ENCODE measurements around the gene GTF3C1. TPM values are rescaled to one million over a fixed set of nuclear protein-coding genes. Genes with fewer than 3 reads are reported as not detected.
"Not testable (repeated sequence)": the region's sequence is repeated elsewhere in the genome, so short reads cannot be mapped to it uniquely, and the experiment has no call there.

The GTF3C1 gene
- total RNA-seq, 6 donors from 2014 or later = 58.3 to 138 (median 73.3) TPM

DNA sequence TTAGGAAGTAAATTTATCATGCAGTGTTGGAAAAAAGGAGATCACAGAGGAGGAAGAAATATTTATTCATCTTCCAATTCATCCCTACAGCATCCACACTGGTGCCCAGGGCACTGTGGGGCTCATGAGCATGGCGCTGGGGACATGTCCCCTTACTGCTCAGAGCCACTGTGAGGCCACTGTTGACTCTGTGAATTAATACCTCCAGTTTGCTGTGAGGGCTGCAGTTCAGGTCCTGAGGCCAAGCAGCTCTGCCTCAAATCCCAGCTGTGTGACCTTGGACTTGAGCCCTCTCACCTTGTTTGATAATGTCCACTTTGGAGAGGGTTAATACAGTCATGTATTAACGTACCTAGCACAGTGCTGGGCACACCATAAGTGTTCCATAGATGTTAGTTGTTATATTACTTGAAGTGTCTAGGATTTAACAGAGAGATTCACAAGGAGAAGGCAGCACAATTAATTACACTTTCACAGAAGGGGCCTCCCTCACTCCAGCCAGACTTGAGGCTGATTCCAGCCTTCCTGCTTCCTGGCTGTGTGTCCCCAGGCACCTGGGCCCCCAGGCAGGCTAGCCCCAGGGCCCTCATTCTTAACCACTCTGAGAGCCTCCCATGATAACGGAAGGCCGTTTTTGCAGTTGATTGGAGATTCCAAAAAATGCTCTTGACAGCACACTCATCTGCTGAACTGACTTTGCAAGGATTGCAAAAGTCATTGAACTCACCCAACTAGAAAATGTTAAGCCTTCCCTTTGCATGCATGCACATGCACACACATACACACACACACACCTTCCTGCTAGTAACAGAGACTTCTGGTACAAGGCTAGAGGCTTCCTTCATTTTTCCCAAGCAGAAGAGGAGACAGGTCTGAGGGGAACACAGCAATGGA is 29.6 kb upstream of the GTF3C1 start:
- 71 to 72% methylated on average over 4 of the region's 4 CpGs for WGBS, 2 donors
- ATAC-seq (ENCODE audit: low FRiP score in 2 of 2) = no peak
- Histone ChIP-seq H3K9me3 (no peaks in the 10 kb centered on the region), H3K36me3 (peaks cover 0 to 14% (median 4%) of the 10 kb centered on the region in 4 donors), H3K27ac (no peak overlapping the region), H3K27me3 (no peaks in the 10 kb centered on the region), H3K4me3 (no peak overlapping the region), H3K4me1 (no peaks in the 10 kb centered on the region)
- TF ChIP-seq EP300 (IDR thresholded peaks at IDR 0.05) = no peak
- no peak for TF ChIP-seq POLR2A (IDR thresholded peaks at IDR 0.05)
- TF ChIP-seq POLR2AphosphoS5 (IDR thresholded peaks at IDR 0.05) = no peak
- TF ChIP-seq, protein P1, sequence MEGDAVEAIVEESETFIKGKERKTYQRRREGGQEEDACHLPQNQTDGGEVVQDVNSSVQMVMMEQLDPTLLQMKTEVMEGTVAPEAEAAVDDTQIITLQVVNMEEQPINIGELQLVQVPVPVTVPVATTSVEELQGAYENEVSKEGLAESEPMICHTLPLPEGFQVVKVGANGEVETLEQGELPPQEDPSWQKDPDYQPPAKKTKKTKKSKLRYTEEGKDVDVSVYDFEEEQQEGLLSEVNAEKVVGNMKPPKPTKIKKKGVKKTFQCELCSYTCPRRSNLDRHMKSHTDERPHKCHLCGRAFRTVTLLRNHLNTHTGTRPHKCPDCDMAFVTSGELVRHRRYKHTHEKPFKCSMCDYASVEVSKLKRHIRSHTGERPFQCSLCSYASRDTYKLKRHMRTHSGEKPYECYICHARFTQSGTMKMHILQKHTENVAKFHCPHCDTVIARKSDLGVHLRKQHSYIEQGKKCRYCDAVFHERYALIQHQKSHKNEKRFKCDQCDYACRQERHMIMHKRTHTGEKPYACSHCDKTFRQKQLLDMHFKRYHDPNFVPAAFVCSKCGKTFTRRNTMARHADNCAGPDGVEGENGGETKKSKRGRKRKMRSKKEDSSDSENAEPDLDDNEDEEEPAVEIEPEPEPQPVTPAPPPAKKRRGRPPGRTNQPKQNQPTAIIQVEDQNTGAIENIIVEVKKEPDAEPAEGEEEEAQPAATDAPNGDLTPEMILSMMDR (IDR thresholded peaks at IDR 0.05) = no peak
- DNase-seq = no peak

DNA sequence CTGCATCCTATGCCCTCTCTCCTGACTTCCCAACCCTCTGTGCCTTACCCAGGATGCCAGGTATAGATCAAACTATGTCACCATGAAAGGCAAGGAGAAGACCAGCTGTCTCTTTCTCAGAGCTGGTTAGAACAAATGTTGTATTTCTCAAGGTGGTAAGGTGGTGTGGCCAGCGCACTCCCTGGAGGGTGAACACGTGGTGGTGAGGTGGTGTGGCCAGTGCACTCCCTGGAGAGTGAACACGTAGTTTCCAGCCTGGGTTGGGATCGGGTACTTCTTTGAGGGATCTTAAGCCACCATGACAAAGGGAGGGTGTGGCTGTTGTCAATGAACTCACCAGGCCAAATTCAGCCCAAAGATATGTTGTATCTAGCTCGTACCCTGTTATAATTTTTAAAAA is 27.0 kb upstream of the GTF3C1 start:
- Histone ChIP-seq H3K36me3 (peaks cover 0 to 14% (median 4%) of the 10 kb centered on the region in 4 donors), H3K4me3 (no peak overlapping the region), H3K27me3 (no peaks in the 10 kb centered on the region), H3K27ac (no peak overlapping the region), H3K9me3 (no peaks in the 10 kb centered on the region), H3K4me1 (no peaks in the 10 kb centered on the region)
- ATAC-seq (ENCODE audit: low FRiP score in 2 of 2) = no peak
- DNase-seq = no peak
- 78 to 85% methylated on average over 5 of the region's 5 CpGs for WGBS, 2 donors
- TF ChIP-seq, protein P1 (IDR thresholded peaks at IDR 0.05) = no peak
- TF ChIP-seq EP300 (IDR thresholded peaks at IDR 0.05) (no peak), POLR2AphosphoS5 (IDR thresholded peaks at IDR 0.05) (no peak)

DNA sequence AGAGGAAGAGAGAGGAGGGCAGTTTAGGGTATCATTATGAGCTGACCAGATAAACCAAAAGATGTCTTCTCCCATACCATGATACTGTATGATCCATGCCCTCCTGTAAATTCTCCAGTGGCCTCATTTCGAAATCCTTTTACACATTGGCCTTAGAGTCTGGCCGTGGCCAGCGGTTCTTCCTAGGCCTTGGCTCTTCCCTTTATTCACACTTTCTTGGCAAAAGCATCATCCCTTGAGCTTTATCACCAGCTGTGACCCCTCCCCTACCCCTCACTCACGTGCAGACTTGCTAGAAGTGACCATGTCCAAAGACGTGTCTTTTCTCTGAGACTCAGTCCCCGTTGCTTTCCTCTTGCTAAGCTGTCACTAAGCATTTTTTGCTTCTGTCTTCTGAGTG is 23.0 kb upstream of the GTF3C1 start:
- no peak for DNase-seq
- WGBS, 2 donors = 84 to 86% methylated on average over 6 of the region's 6 CpGs
- no peak overlapping the region for H3K27ac ChIP-seq

DNA sequence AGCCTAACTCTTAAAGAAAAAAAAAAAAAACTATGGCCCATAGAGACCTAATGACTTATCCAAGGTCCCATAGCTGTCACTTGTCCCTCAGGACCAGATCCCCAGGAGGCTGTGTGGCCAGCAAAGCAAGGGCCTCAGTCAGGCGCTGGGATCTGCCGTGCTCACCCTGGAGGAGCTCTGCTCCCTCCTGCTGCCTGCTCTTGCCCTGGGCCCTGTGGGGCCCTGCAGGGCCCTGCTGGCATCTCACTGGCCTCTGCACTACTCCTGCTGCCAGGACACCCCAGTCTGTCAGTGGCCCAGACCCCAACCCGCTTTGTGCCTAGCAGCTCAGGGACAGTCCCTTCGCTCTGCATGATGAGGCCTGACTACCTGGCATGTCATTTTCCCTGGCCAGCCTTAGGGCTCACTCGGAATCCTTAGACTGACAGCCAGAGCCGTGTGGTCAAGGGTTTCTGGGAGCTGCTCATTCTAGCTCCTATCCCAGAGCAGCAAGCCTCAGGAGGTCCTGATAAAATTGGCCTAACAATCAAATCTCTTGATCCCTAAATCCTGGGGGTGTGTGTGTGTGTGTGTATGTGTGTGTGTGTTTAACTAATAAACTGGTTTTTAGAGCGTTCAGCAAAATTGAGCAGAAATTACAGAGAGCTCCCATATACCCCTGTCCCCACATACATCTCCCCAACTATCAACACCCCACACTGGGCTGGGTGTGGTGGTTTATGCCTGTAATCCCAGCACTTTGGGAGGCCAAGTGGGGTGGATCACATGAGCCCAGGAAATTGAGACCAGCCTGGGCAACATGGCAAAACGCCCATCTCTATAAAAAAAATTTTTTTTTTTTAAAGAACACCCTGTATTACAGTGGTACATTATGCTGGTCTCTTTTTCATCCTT is 22.0 kb upstream of the GTF3C1 start:
- ATAC-seq (ENCODE audit: low FRiP score in 2 of 2) = peak; percentile 14 to 38
- no peak overlapping the region for H3K27ac ChIP-seq
- H3K36me3 ChIP-seq = peaks cover 0 to 14% (median 6%) of the 10 kb centered on the region in 4 donors
- 88 to 93% methylated on average over 8 of the region's 8 CpGs for WGBS, 2 donors
- no peaks in the 10 kb centered on the region for H3K4me1 ChIP-seq
- H3K4me3 ChIP-seq = no peak overlapping the region
- H3K9me3 ChIP-seq = no peaks in the 10 kb centered on the region
- no peak for TF ChIP-seq POLR2A (IDR thresholded peaks at IDR 0.05)
- no peak for TF ChIP-seq EP300 (IDR thresholded peaks at IDR 0.05)
- no peak for TF ChIP-seq POLR2AphosphoS5 (IDR thresholded peaks at IDR 0.05)
- TF ChIP-seq, protein P1 (IDR thresholded peaks at IDR 0.05) = no peak
- peak in 1 of 2 donors; percentile 42 for DNase-seq
- no peaks in the 10 kb centered on the region for H3K27me3 ChIP-seq

More for the DNA sequence above, 23.0 kb upstream of the GTF3C1 start:
- Histone ChIP-seq H3K27me3 (no peaks in the 10 kb centered on the region), H3K9me3 (no peaks in the 10 kb centered on the region), H3K36me3 (peaks cover 0 to 14% (median 4%) of the 10 kb centered on the region in 4 donors), H3K4me1 (no peaks in the 10 kb centered on the region), H3K4me3 (no peak overlapping the region)
- peak in 1 of 2 donors; percentile 41 for ATAC-seq (ENCODE audit: low FRiP score in 2 of 2)
- TF ChIP-seq, protein P1 (IDR thresholded peaks at IDR 0.05) = no peak
- TF ChIP-seq EP300 (IDR thresholded peaks at IDR 0.05) = no peak
- no peak for TF ChIP-seq POLR2AphosphoS5 (IDR thresholded peaks at IDR 0.05)
- no peak for TF ChIP-seq POLR2A (IDR thresholded peaks at IDR 0.05)

DNA sequence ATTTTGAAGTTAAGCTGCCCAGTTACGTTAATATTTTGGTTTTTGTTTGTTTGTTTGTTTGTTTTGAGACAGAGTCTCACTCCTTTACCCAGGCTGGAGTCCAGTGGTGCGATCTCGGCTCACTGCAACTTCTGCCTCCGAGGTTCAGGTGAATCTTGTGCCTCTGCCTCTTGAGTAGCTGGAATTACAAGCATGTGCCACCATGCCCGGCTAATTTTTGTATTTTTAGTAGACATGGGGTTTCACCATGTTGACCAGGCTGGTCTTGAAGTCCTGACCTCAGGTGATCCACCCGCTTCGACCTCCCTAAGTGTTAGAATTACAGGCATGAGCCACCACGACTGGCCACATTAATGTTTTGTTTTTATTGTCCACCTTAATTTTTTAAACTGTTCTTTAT is 21.3 kb upstream of the GTF3C1 start:
- H3K4me1 ChIP-seq; DNase-seq; H3K36me3 ChIP-seq; H3K9me3 ChIP-seq; H3K4me3 ChIP-seq; ATAC-seq (ENCODE audit: low FRiP score in 2 of 2); H3K27me3 ChIP-seq; H3K27ac ChIP-seq: not testable (repeated sequence)
- WGBS, 2 donors = 94 to 97% methylated on average over 8 of the region's 8 CpGs
